Peyer's patch (tissue), 4 donors: Measurements from ENCODE around the gene MYO18B.

ENCODE experiments used
- CTCF ChIP-seq, 6 experiments: fragments of 450-650 bp in 4 of 6; fragments of 200-600 bp in 2 of 6; sonication (generic) in 1 of 6; IDR thresholded peaks; one replicate each; pipeline ENCODE4 v1.5.1; 2017 to 2019; ENCODE audit warnings: antibody characterized with exemption in 6 of 6, mild to moderate bottlenecking in 3 of 6, moderate library complexity in 1 of 6
- POLR2A ChIP-seq, 2 donors: fragments of 450-650 bp; IDR thresholded peaks; one replicate each; pipeline ENCODE4 v1.5.1; 2017; ENCODE audit warnings: antibody characterized with exemption in 2 of 2, mild to moderate bottlenecking in 2 of 2, moderate library complexity in 2 of 2

- TF ChIP-seq POLR2A (IDR thresholded peaks at IDR 0.05) (no peak), CTCF (IDR thresholded peaks at IDR 0.05) (no peak)
Observed at GRCh38 chr22:25835348-25835747, 93.4 kb downstream of the MYO18B start.
